PFSK-1 (cell line): Measurements from ENCODE around the gene HBB.

Experiments used
- POLR2AphosphoS5 ChIP-seq: IDR thresholded peaks from 2 replicates; pipeline ENCODE4 v1.6.1; 2012; ENCODE audit warnings: low read depth, mild to moderate bottlenecking, control low read depth, low read length, moderate library complexity
- TAF1 ChIP-seq: IDR thresholded peaks from 2 replicates; pipeline ENCODE4 v1.6.1; 2012; ENCODE audit warnings: low read length, control low read depth, borderline replicate concordance; ENCODE audit not compliant: insufficient read depth
- TF ChIP-seq, protein P1 (sequence below), 2 experiments: IDR thresholded peaks; 2 replicates each; pipeline versions ENCODE4 v1.6.1 to v1.8.0; 2011 to 2012; ENCODE audit warnings: low read depth in 2 of 2, low read length in 2 of 2, control low read depth in 1 of 2, inconsistent platforms in 1 of 2, mild to moderate bottlenecking in 1 of 2, moderate library complexity in 1 of 2; ENCODE audit not compliant: insufficient read depth in 1 of 2

DNA sequence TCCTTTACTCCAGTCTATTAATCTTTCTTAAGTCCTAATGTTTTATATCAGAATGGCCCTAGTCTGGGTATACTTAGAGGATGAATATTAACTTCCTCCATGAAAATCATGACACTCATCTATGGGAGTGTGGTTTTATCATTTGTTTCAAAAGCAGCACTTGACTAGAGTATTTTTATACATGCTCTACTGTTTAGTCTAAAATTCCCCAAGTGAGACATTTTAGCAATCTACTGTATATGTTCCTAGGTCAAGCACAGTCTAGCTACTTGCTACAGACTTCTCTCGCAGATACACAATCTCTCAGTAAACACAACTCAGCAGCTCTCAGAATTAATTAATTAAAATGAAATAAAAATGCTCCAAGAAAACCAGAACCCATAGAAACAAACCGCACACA lies 2.9 kb upstream of the HBB start:
- no peak for TF ChIP-seq POLR2AphosphoS5
- TF ChIP-seq TAF1, result no peak
- TF ChIP-seq, protein P1, sequence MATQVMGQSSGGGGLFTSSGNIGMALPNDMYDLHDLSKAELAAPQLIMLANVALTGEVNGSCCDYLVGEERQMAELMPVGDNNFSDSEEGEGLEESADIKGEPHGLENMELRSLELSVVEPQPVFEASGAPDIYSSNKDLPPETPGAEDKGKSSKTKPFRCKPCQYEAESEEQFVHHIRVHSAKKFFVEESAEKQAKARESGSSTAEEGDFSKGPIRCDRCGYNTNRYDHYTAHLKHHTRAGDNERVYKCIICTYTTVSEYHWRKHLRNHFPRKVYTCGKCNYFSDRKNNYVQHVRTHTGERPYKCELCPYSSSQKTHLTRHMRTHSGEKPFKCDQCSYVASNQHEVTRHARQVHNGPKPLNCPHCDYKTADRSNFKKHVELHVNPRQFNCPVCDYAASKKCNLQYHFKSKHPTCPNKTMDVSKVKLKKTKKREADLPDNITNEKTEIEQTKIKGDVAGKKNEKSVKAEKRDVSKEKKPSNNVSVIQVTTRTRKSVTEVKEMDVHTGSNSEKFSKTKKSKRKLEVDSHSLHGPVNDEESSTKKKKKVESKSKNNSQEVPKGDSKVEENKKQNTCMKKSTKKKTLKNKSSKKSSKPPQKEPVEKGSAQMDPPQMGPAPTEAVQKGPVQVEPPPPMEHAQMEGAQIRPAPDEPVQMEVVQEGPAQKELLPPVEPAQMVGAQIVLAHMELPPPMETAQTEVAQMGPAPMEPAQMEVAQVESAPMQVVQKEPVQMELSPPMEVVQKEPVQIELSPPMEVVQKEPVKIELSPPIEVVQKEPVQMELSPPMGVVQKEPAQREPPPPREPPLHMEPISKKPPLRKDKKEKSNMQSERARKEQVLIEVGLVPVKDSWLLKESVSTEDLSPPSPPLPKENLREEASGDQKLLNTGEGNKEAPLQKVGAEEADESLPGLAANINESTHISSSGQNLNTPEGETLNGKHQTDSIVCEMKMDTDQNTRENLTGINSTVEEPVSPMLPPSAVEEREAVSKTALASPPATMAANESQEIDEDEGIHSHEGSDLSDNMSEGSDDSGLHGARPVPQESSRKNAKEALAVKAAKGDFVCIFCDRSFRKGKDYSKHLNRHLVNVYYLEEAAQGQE (IDR thresholded peaks at IDR 0.05; ENCODE audit: insufficient read depth in 1 of 2, low read depth in 2 of 2, low read length in 2 of 2), result no peak
